ENCODE results near the gene HBG2. TPM values are rescaled to one million over a fixed set of nuclear protein-coding genes. Genes with fewer than 3 reads are reported as not detected.

The HBG2 gene
- total and polyA plus RNA-seq, 9 donors, result 0.37 to 9.7 (median 0.63) TPM; not detected in 3

- Histone ChIP-seq H3K36me3 (no peaks in the 10 kb centered on the region), H3K4me1 (ENCODE audit: insufficient read depth) (no peaks in the 10 kb centered on the region), H3K27me3 (no peaks in the 10 kb centered on the region), H3K27ac (no peak overlapping the region), H3K9me3 (no peaks in the 10 kb centered on the region), H3K4me3 (no peak overlapping the region)
- intact Hi-C loops (cut with DNase I), result no loop called here
- TF ChIP-seq EP300 (IDR thresholded peaks at IDR 0.05) (no peak), POLR2A (IDR thresholded peaks at IDR 0.05) (no peak), CTCF (IDR thresholded peaks at IDR 0.05) (no peak)
- DNase-seq, result no peak
- WGBS, 3 donors, result 69 to 85% (median 76%) methylated on average over 1 of the region's 1 CpG
Observed at GRCh38 chr11:5240056-5240455, 14.5 kb downstream of the HBG2 start.

- no peaks in the 10 kb centered on the region for H3K9me3 ChIP-seq
- TF ChIP-seq POLR2A (IDR thresholded peaks at IDR 0.05) (no peak), CTCF (IDR thresholded peaks at IDR 0.05) (no peak), EP300 (IDR thresholded peaks at IDR 0.05) (no peak)
- no peaks in the 10 kb centered on the region for H3K4me1 ChIP-seq (ENCODE audit: insufficient read depth)
- no peak for DNase-seq
- no peaks in the 10 kb centered on the region for H3K36me3 ChIP-seq
- H3K27me3 ChIP-seq, result no peaks in the 10 kb centered on the region
- H3K27ac ChIP-seq, result no peak overlapping the region
- H3K4me3 ChIP-seq, result no peak overlapping the region
- intact Hi-C loops (cut with DNase I), result no loop called here
Observed at GRCh38 chr11:5239046-5239445, 15.5 kb downstream of the HBG2 start.

GRCh38 chr11:5238486-5238885 lies 16.1 kb downstream of the HBG2 start:
- Histone ChIP-seq H3K36me3 (no peaks in the 10 kb centered on the region), H3K9me3 (no peaks in the 10 kb centered on the region), H3K4me3 (no peak overlapping the region), H3K27ac (no peak overlapping the region), H3K27me3 (no peaks in the 10 kb centered on the region), H3K4me1 (ENCODE audit: insufficient read depth) (no peaks in the 10 kb centered on the region)
- TF ChIP-seq CTCF (IDR thresholded peaks at IDR 0.05) (no peak), POLR2A (IDR thresholded peaks at IDR 0.05) (no peak), EP300 (IDR thresholded peaks at IDR 0.05) (no peak)
- no peak for DNase-seq
- 37 to 62% (median 37%) methylated on average over 2 of the region's 2 CpGs for WGBS, 3 donors
- intact Hi-C loops (cut with DNase I), result no loop called here

- H3K27ac ChIP-seq, result no peak overlapping the region
- no peaks in the 10 kb centered on the region for H3K27me3 ChIP-seq
- H3K4me1 ChIP-seq (ENCODE audit: insufficient read depth), result no peaks in the 10 kb centered on the region
- no peaks in the 10 kb centered on the region for H3K36me3 ChIP-seq
- TF ChIP-seq CTCF (IDR thresholded peaks at IDR 0.05) (no peak), POLR2A (IDR thresholded peaks at IDR 0.05) (no peak), EP300 (IDR thresholded peaks at IDR 0.05) (no peak)
- intact Hi-C loops (cut with DNase I), result no loop called here
- DNase-seq, result no peak
- 43 to 91% (median 47%) methylated on average over 2 of the region's 2 CpGs for WGBS, 3 donors
- no peak overlapping the region for H3K4me3 ChIP-seq
- H3K9me3 ChIP-seq, result no peaks in the 10 kb centered on the region
Observed at GRCh38 chr11:5237420-5237819, 17.2 kb downstream of the HBG2 start.
